NK-92 (cell line): ENCODE results near the gene HES1.
"Not testable (repeated sequence)": the region's sequence is repeated elsewhere in the genome, so short reads cannot be mapped to it uniquely, and the experiment has no call there.

Experiments
- DNase-seq: peaks from one replicate; lab custom pipeline; 2025; ENCODE audit not compliant: unreplicated experiment; lab: John Stamatoyannopoulos, UW

HES1 gene

DNA sequence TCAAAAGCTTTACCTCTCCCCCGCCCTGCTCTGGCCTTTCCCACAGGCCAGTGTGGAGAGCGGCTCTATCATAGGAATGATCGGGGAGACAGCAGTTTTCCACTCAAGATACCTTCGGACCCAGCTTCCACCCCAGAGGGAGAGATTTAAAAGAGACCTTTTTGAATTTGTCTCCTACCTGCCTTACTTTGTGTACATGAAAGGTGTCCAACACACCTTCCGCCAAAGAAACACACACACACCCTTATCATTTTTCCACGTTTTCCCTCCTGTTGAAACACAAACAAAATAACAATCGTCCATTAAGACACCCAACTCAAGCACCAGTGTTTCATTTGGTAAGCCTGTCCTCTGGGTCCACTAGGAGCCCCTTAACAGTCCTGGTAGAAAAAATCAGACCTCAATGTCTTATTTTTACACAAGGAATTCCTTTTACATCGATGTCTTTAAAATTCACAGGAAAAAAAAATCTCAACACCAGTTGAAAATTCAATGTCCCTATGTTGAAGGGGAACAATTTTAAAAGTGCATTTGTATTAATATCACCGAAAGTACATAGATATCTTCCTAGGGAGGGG is 4.0 kb downstream of the HES1 start:
- DNase-seq: no peak

DNA sequence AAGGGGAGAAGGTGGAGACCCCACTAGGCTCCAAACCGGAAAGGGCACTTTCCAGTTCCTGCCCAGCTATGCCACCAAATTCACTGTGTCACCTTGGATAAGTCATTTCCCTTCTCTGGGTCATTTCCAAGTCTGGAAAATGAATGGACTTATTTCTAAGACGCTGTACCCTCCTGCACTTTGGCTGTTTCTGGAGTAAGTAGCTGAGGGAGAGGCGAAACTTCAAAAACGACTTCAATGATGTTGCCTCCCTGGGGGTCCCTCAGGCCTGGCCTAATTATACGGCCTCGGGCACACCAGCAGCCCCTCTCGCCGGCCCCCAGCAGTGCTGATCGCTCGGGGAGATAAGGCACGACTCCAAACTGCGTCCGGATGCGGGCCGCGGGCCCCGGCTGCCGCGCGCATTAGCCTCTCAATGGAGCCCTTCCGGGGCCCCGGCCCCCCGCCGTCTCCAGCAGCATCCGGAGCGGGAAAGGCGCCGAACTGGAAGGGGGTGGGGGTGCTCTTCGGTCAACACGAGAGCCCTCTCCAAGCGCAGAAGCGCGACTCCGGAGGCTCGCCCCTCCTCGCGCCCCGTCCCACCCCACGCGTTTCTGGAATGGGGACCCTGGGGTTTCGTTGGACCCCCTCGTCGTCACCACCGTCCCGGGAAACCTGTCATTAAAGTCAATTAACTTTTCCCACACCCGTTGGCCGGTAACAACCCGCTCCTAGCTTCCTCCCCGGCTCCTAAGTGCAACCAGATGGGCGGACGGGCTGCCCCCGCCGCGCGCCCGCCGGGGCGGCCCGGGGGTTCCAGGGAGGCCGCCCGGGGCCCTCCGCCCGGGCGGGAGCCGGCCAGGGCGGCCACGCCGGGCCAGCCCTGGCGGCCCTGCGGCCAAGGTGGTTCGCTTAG is 4.8 kb downstream of the HES1 start:
- no peak for DNase-seq

DNA sequence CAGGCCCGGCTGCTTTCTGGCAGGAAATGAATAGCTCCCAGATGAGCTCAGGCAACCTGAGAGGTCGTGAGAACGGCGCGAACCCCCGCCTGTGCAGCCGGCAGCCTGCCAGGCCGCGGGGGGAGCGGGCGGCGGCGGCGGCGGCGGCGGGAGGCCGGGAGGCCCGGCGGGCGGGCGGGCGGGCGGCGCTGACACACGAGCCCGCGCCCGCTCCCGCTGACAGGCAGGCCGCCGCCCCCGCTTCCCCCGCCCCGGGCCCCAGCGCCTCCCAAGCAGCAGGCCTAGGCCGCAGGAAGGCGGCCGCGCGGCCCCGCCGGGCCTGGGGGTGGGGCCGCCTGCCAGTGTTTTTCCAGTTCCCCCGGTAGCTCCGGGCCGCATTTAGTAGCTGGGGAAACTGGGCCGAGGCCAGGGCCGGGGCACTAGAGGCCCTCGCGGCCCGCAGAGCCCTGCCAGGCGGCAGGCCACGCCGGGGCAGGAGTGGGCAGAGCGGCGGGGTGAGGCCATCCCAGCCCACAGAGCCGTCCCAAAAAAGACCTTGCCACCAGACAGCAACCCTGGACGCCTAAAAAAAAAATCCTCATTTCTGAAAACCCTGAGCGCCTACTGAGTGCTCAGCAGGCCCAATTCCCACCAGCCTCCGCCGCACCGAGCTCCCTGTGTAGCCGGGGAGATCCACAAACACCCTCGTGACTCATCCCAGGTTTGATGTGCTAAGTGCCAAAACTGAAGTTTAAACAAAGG is 5.6 kb downstream of the HES1 start:
- DNase-seq: no peak

DNA sequence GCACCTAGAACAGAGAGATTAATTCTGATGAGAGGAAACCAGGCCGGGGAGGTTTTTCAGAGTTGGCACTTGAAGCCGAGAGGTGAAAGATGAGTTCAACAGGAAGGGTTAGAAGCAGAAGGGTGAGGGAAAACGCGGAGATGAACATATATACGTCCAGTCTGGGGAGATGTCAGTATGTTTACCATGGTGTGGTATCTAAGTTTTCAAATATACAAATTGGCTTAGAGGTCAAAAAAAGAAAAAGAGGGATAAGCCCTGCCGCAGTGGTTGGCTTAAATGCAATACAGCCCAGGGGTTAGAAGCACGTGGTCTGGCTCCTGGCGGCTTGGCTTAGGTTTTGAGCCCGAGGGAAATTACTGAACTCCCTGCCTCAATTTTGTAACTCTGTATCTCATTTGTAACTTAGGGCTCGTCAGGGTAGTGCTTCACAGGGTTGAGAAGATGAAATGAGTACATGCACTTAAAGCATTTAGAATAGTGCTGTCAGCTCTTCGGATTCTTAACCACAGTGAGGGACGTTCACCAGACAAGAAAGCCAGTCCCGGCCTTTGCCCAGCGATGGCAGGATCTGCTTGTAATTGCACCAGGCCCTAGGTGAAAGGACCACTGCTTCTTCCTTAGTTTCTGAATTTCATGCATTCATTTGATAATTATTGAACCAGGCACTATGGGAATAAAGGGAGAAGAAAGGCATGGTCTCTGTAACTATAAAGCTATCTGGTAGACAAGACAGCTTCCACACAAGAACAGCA is 6.4 kb downstream of the HES1 start:
- DNase-seq: no peak

DNA sequence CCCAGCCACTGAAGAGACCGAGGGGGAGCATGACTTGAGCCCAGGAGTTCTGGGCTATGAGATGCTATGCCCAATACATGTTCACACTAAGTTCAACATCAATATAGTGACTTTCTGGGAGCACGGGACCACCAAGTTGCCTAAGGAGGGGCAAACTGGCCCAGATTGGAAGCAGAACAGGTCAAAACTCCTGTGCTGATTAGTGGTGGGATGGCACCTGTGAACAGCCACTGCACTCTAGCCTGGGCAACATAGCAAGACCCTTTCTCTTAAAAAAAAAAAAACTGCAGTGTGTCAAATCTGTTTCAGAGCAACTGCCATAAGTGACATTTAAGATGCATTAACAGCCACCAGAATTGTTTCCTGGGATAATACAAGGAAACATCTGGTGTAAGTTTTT is 9.8 kb downstream of the HES1 start:
- DNase-seq: no peak

DNA sequence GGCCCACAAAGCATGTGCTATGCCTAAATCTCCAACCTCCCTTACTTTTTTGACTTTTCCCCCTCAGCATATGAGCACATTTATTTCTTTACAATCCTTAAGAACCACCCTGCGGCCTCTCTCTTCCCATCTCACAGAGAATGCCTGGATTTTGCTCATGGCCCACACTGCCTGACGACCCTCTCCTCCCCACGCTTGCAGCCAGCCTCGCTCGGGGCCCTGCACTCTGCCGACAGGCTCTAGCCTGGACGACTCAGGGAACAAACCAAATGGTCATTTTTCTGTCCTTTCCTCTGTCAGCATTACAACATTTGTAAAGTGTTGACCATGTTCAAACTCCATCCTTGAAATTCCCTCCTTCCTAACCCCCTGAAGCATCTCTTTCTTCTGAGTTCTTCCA is 11.7 kb downstream of the HES1 start:
- DNase-seq: no peak

DNA sequence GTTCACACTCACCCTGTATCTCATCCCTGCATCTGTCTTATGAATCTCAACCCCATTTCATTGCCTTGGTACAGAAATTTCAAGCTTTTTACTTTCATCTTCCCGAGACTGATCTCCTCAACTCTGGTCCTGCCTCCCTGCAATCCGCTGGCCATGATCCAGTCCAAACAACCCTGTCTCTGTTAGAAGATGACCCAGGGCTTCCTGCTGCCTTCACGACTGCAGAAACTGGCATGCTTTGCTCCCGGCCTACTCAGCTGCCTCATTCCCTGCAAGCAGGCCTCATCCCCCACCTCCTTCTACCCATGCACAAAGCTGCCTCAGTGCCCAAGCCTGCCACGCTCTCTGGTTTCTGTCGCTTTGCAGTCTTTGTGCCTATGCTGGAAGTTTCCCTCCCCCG is 12.4 kb downstream of the HES1 start:
- DNase-seq: no peak

DNA sequence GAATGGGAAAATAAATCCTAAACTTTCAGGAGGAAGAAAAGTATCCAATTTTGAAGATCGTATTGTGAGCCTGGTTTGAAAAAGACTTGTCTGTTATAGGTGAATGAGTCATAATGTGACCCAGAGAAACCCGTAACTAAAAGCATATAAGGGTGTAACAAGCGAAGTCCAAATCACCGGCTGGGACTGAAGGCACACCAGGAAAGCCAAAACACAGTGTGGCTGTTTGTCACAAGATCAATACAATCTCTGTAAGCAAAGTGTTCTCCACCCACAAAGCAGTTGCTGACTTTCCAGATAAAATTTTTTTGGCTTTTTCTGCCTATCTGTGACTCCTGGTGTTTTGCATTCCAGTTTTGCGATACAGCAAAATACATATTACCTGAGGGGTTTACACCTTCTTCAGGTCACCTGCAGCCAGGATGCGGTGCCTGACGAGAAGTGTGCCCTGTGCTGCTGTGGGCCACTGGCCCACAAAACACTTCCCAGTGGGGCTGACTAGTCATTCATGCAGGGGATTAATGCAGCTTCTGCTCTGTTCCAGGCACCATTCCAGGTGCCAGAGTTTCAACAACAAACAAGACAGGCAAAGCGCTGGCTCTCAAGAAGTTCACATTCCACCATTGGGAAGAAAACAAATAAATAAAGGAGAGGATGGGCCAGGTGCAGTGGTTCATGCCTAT is 14.4 kb downstream of the HES1 start:
- DNase-seq: no peak

DNA sequence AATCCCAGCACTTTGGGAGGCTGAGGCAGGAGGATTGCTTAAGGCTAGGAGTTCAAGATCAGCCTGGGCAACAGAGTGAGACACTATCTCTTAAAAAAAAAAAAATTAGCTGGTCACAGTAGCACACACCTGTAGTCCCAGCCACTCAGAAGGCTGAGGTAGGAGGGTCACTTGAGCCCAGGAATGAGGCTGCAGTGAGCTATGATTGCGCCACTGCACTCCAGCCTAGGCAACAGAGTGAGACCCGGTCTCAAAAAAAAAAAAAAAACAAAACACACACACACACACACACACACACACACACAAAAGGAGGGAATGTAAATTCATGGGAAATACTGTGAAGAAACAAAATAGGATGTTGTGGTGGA is 15.0 kb downstream of the HES1 start:
- not testable (repeated sequence) for DNase-seq

DNA sequence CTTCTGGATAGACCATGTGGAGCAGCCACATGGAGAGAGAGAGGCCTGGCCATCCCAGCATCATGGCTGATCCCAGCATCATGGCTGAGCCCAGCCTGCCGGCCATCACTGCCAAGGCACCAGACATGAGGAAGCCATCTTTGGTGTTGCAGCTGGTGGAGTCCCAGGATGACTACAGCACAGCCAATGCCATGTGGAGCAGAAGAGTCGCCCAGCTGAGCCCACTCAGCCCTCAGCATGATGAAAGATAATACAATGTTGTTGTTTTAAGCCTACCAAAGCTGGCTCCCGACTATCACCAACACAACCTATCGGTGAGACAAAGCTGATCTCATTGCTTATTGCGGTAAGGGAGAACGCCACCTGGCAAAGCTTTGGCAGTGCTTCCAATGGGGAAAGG is 18.4 kb downstream of the HES1 start:
- no peak for DNase-seq

DNA sequence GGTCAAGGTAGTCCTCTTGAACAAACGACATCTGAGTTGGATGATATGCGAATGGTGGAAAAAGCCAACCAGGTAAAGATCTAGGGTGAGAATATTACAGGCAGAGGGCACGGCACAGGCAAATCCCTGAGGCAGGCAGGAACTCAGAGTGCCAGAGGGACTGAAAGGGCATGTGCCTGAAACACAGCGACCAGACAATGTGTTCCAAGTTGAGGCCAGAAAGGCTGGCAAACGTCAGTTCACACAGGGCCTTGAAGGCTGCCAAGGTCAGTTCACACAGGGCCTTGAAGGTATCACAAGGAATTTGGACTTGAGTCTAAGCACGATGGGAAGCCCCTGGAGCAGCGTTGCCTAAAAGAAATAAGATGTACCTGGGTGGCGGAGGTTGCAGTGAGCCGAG is 20.1 kb downstream of the HES1 start:
- DNase-seq: no peak

DNA sequence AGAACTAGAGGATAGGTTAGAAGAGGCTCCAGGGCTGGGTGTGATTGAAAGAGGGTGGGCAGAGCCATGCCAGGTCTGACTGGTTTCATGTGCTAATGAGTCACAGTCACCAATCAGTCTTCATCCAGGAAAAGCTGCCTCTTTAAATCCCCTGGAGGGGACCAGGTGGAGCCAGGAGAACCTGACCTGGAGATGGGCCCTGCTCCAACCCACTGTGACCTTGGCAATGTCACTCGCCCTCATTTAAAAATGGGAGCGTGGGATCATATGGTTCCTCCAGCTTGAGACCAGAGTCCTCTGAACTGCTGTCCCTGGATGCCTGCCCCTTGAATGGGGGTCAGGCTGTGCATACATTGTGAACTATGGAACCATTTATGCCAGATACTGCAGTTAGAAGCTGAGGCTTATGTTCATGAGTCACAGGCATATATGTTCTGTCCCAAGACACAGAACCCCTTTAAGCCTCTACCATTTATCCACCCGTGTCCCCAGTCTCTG is 23.0 kb downstream of the HES1 start:
- no peak for DNase-seq

DNA sequence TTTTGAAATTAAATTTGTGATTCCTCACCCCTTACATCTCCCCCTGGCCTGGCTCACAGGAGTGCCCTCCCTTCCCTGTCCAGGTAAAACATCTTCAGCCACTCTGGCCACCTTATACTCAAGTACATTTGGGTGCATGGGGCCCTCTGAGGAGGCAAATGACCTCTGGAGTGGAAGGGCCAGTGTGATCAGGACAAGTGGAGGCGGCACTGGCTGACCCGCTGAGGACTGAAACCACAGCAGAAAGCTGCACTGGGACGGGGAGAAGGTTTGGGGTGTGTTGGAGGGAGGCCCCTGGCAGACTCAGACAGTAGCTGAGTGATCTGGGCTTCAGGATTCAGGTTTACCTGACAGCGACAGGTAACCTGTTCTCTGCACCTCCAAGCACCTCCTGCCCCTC is 24.2 kb downstream of the HES1 start:
- DNase-seq: no peak

DNA sequence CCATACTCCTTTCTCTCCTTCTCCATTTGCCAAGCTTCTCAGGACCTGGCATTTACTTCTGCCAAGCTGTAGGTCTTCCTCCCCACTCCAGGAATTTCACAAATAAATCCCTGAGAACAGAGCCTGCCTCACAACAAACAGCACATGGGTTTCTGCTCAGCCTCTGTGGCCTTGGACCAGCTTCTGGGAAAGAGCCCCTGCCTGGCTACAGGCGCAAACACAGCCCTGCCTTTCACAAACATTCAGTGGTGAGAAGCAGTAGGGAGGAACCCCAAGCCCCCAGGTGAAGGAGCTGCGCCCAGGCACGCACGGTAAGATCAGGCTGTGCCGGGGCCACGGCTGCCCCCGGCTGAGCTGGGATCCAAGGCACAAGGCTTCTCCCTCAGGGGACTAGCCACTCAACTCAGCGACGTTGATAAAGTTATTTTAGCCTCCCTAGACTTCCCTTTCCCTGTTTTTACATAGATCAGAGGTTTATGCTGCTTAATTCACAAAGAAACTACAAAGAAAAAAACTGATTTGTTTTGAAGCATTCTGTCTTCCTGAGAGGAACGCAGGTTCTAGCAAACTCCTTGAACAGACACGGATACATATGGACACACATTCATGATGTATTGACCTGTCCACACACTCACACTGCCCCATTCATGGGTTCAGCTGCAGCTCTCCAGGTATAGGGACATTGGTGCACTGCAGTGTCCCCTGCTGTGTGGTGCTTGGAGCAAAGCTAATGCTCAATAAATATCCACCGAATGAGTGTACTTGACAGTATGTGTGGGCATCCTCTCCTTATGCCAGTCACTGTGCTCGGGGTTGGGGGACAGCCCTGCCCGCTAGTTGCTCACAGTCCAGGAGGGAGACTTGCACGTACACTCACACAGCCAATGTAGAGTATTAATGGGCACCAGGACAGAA is 25.4 kb downstream of the HES1 start:
- no peak for DNase-seq

DNA sequence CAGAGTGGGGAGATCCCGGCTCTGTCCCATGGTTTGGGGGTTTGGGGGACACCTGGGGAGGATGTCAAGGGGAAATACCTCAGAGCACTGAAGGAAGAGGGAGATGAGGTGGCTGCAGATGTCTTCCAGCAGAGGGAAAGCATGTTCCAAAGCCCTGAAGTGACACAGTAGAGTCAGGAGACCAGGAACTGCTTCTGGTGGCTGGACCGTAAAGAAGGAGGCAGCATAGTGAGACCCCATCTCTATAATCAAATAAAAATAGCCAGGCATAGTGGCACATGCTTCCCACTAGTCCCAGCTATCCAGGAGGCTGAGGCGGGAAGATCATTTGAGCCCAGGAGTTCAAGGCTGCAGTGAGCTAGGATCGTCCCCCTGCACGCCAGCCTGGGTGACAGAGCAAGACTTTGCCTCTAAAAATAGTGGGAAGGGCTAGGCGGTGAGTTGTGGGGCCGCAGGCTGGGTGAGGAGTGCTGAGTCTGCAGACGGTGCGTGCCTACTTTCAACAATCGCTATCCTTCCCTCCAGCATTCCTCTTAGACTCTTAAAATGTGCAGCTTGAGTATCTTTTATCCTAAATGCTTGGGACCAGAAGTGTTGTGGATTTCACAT is 26.2 kb downstream of the HES1 start:
- DNase-seq: no peak

DNA sequence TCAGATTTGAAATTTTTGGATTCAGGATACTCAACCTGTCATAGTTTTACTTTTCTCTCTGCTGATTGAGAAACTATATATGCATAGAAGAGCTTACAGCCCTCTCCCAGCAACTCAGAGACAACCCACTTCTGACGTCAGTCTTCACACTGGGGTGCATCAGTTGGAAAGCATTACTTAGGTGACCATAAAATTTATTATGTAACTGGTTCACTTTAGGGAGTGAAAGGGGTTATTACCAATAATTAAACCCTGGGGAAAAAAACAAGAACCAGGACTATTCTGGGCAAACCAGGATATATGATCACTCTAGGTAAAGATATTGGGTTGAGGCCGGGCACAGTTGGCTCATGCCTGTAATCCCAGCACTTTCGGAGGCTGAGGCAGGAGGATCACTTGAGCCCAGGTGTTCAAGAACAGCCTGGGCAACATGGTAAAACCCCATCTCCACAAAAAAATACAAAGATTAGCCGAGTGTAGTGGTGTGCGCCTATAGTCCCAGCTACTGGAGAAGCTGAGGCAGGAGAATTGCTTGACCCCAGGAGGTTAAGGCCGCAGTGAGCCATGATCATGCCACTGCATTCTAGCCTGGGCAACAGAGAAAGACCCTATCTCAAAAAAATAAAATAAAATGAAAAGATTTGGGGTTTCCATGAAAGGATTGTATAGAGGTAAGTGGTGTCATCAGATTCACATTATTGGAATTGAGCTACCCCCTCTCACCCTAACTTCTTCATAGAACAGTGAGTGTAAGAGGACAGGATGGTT is 27.1 kb downstream of the HES1 start:
- no peak for DNase-seq

DNA sequence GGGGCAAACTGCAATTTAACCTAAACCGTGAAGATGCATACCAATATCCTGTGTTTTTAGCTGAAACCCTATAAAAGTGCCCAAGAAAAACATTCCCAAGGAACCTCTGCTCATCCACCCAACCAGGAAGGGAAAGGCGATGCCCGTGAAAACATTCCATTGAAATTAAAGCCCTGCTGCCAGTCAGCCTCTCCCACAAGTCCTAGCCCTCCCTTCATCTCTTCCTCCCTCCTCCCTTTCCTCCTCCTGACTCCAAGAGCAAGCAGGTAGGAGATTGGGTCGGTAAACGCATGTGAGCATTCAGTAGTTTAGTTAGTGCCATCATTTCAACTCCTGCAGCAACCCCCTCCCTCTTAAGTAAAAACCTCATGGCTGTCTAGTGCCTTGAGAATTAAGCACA is 27.7 kb downstream of the HES1 start:
- DNase-seq: no peak

DNA sequence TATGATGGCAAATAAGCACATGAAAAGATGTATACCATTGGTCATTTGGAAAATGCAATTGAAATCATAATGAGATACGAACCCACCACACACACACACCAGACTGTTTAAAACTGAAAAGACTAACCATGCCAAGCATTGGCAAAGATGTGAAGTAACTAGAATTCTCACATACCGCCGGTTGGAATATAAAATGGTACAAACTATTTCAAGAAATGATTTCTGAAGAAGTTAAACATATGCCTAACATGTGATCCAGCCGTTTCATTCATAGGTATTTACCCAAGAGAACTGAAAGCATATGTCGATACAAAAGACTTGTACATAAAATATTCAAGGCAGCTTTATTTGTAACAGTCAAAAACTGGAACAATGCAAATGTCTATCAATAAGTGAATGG is 28.9 kb downstream of the HES1 start:
- DNase-seq: no peak
